H9 (cell line): Measurements from ENCODE around the gene NSRP1. TPM values are rescaled to one million over a fixed set of nuclear protein-coding genes. Genes with fewer than 3 reads are reported as not detected.

Experiments
- DNase-seq: peaks from one replicate; pipeline ENCODE4 v3.0.0-alpha.2; 2017
- H2AFZ ChIP-seq: one replicate; pipeline ENCODE4 v1.6.1; 2013; ENCODE audit warnings: mild to moderate bottlenecking, low read length, control low read depth, moderate library complexity
- H2AK5ac ChIP-seq: 2 replicates; pipeline ENCODE4 v1.6.1; 2013; ENCODE audit warnings: low read length, control low read depth, mixed read lengths; ENCODE audit not compliant: insufficient read length
- H2BK120ac ChIP-seq: one replicate; pipeline ENCODE4 v1.6.1; 2013; ENCODE audit warnings: low read depth, mild to moderate bottlenecking, low read length, control low read depth, inconsistent platforms; ENCODE audit not compliant: poor library complexity, severe bottlenecking
- H2BK12ac ChIP-seq: 2 replicates; pipeline ENCODE4 v1.6.1; 2013; ENCODE audit warnings: low read length, control low read depth, mixed read lengths, low read depth; ENCODE audit not compliant: insufficient read length
- H2BK15ac ChIP-seq: 2 replicates; pipeline ENCODE4 v1.6.1; 2013; ENCODE audit warnings: low read depth, low read length, control low read depth
- H2BK20ac ChIP-seq: one replicate; pipeline ENCODE4 v1.6.1; 2013; ENCODE audit warnings: low read depth, mild to moderate bottlenecking, low read length, control low read depth, inconsistent platforms; ENCODE audit not compliant: poor library complexity, severe bottlenecking
- H2BK5ac ChIP-seq: 2 replicates; pipeline ENCODE4 v1.6.1; 2013; ENCODE audit warnings: low read length, control low read depth, mixed read lengths; ENCODE audit not compliant: insufficient read length
- H3K14ac ChIP-seq: 2 replicates; pipeline ENCODE4 v1.6.1; 2013; ENCODE audit warnings: low read length, control low read depth; ENCODE audit not compliant: insufficient read depth
- H3K18ac ChIP-seq: 2 replicates; pipeline ENCODE4 v1.6.1; 2013; ENCODE audit warnings: low read depth, mild to moderate bottlenecking, mixed read lengths, low read length, control low read depth; ENCODE audit not compliant: insufficient read length
- H3K23ac ChIP-seq: 2 replicates; pipeline ENCODE4 v1.6.1; 2013; ENCODE audit warnings: low read length, control low read depth, mixed read lengths, low read depth; ENCODE audit not compliant: insufficient read length
- H3K23me2 ChIP-seq: 2 replicates; pipeline ENCODE4 v1.6.1; 2013; ENCODE audit warnings: low read depth, mild to moderate bottlenecking, mixed read lengths, low read length, control low read depth; ENCODE audit not compliant: insufficient read length, poor library complexity, severe bottlenecking
- H3K27ac ChIP-seq: 2 replicates; pipeline ENCODE4 v1.5.1; 2013; ENCODE audit warnings: low read length, control low read depth, mixed read lengths, low read depth; ENCODE audit not compliant: insufficient read length
- H3K27me3 ChIP-seq: 2 replicates; pipeline ENCODE4 v1.6.1; 2013; ENCODE audit warnings: low read length, control low read depth, inconsistent platforms; ENCODE audit not compliant: insufficient read depth
- H3K4ac ChIP-seq: 2 replicates; pipeline ENCODE4 v1.6.1; 2013; ENCODE audit warnings: low read depth, mild to moderate bottlenecking, control low read depth, inconsistent platforms, low read length, moderate library complexity
- H3K4me1 ChIP-seq: 2 replicates; pipeline ENCODE4 v1.6.1; 2013; ENCODE audit warnings: low read length, control low read depth, inconsistent platforms; ENCODE audit not compliant: insufficient read depth
- H3K4me2 ChIP-seq: 2 replicates; pipeline ENCODE4 v1.6.1; 2013; ENCODE audit warnings: low read length, control low read depth, mixed read lengths; ENCODE audit not compliant: insufficient read length, insufficient read depth
- H3K56ac ChIP-seq: 2 replicates; pipeline ENCODE4 v1.6.1; 2013; ENCODE audit warnings: low read depth, mild to moderate bottlenecking, mixed read lengths, low read length, control low read depth; ENCODE audit not compliant: insufficient read length
- H3K79me1 ChIP-seq: 2 replicates; pipeline ENCODE4 v1.6.1; 2013; ENCODE audit warnings: low read depth, mild to moderate bottlenecking, moderate library complexity, low read length, control low read depth, inconsistent platforms; ENCODE audit not compliant: insufficient read depth, poor library complexity, severe bottlenecking
- H3K79me2 ChIP-seq: 2 replicates; pipeline ENCODE4 v1.6.1; 2013; ENCODE audit warnings: low read length, control low read depth, inconsistent platforms; ENCODE audit not compliant: insufficient read depth
- H3K9ac ChIP-seq: 2 replicates; pipeline ENCODE4 v1.6.1; 2013; ENCODE audit warnings: low read length, control low read depth, mixed read lengths; ENCODE audit not compliant: insufficient read length; ENCODE audit errors: extremely low read depth
- H3K9me3 ChIP-seq: one replicate; pipeline ENCODE4 v1.6.1; 2013; ENCODE audit warnings: low read depth, low read length, inconsistent platforms; ENCODE audit not compliant: control insufficient read depth
- H3T11ph ChIP-seq: one replicate; pipeline ENCODE4 v1.6.1; 2013; ENCODE audit warnings: mild to moderate bottlenecking, low read length, control low read depth, inconsistent platforms
- H4K20me1 ChIP-seq: one replicate; pipeline ENCODE4 v1.6.1; 2013; ENCODE audit not compliant: control insufficient read depth, insufficient read length, insufficient read depth
- H4K5ac ChIP-seq: 2 replicates; pipeline ENCODE4 v1.6.1; 2013; ENCODE audit warnings: low read depth, mild to moderate bottlenecking, mixed read lengths, low read length, control low read depth; ENCODE audit not compliant: insufficient read length
- H4K8ac ChIP-seq: replicated peaks from 2 replicates; pipeline ENCODE4 v1.6.1; 2013; ENCODE audit warnings: low read length, control low read depth, mixed read lengths, low read depth; ENCODE audit not compliant: insufficient read length
- H4K91ac ChIP-seq: 2 replicates; pipeline ENCODE4 v1.6.1; 2013; ENCODE audit warnings: low read depth, mild to moderate bottlenecking, moderate library complexity, mixed read lengths, low read length, control low read depth; ENCODE audit not compliant: insufficient read length
- H3K27ac Mint-ChIP-seq, 3 experiments: 2 replicates in 2 of 3; 3 replicates in 1 of 3; pipeline ENCODE4 v1.8.0; 2020 to 2021; ENCODE audit warnings: mixed read lengths in 3 of 3, mild to moderate bottlenecking in 1 of 3, moderate library complexity in 1 of 3
- H3K27me3 Mint-ChIP-seq: 2 replicates; pipeline ENCODE4 v1.8.0; 2021; ENCODE audit warnings: low read depth, mild to moderate bottlenecking, moderate library complexity, mixed read lengths
- H3K36me3 Mint-ChIP-seq, 3 experiments: 2 replicates in 2 of 3; 3 replicates in 1 of 3; pipeline ENCODE4 v1.8.0; 2020 to 2021; ENCODE audit warnings: low read depth in 3 of 3, mixed read lengths in 3 of 3; ENCODE audit not compliant: insufficient read depth in 1 of 3
- H3K4me1 Mint-ChIP-seq, 2 experiments: 2 replicates each; pipeline ENCODE4 v1.8.0; 2020; ENCODE audit warnings: mixed read lengths in 2 of 2
- H3K4me3 Mint-ChIP-seq, 2 experiments: 2 replicates in 1 of 2; 3 replicates in 1 of 2; pipeline ENCODE4 v1.8.0; 2020 to 2021; ENCODE audit warnings: mild to moderate bottlenecking in 2 of 2, mixed read lengths in 2 of 2, moderate library complexity in 1 of 2
- H3K9me3 Mint-ChIP-seq, 2 experiments: 2 replicates in 1 of 2; 3 replicates in 1 of 2; pipeline ENCODE4 v1.8.0; 2020; ENCODE audit warnings: mild to moderate bottlenecking in 2 of 2, mixed read lengths in 2 of 2, moderate library complexity in 1 of 2
- CTCF ChIP-seq: fragments of 200-600 bp; sonication (generic); conservative IDR thresholded peaks from 3 replicates; pipeline ENCODE4 v1.8.0; 2021; ENCODE audit warnings: antibody characterized with exemption, mild to moderate bottlenecking
- WGBS: extraction: QIAGEN DNeasy Blood & Tissue Kit; methylation state at CpG from one replicate; pipeline ENCODE4 v1.1.7; 2013; ENCODE audit warnings: missing lambda C conversion rate, low lambda C conversion rate, mixed read lengths; ENCODE audit not compliant: insufficient read length; ENCODE audit errors: extremely low coverage; 5-methylcytosine and 5-hydroxymethylcytosine counted together
- total RNA-seq: library from RNA; stranded (reverse); gene quantifications from 2 replicates; pipeline ENCODE4 v1.2.1, GENCODE V29; 2021

NSRP1 gene
- total RNA-seq, 1 experiment from 2014 or later = 33.3 TPM

- Histone ChIP-seq H2BK12ac (no peak overlapping the region), H3K18ac (no peak overlapping the region), H2AFZ (no peak overlapping the region), H4K8ac (no peak overlapping the region), H3K9me3 (no peaks in the 10 kb centered on the region), H2AK5ac (no peak overlapping the region), H2BK120ac (no peak overlapping the region), H2BK5ac (no peak overlapping the region), H3K27me3 (no peaks in the 10 kb centered on the region), H4K91ac (no peak overlapping the region), H3K23ac (no peak overlapping the region), H2BK20ac (no peak overlapping the region), H3K79me1 (no peaks in the 10 kb centered on the region), H4K5ac (no peak overlapping the region), H3K23me2 (no peaks in the 10 kb centered on the region), H3K9ac (no peak overlapping the region), H4K20me1 (peaks cover 2% of the 10 kb centered on the region), H3K4me2 (no peak overlapping the region), H3K56ac (no peak overlapping the region), H3K4me1 (no peaks in the 10 kb centered on the region), H3K27ac (no peak overlapping the region), H3K79me2 (peaks cover 3% of the 10 kb centered on the region; the same call in 1 of the 2 replicates), H3K14ac (no peak overlapping the region), H2BK15ac (no peak overlapping the region), H3K4ac (no peak overlapping the region), H3T11ph (no peak overlapping the region)
- H3K27ac Mint-ChIP-seq = no peak overlapping the region
- peaks cover 36 to 47% (median 46%) of the 10 kb centered on the region in 3 experiments for H3K36me3 Mint-ChIP-seq
- H3K9me3 Mint-ChIP-seq = peaks cover 10 to 12% of the 10 kb centered on the region in 2 experiments
- TF ChIP-seq CTCF = no peak
- no peaks in the 10 kb centered on the region for H3K4me1 Mint-ChIP-seq
- no peak for DNase-seq
- whole genome bisulfite sequencing = no CpG with 5 or more reads among the region's 2 CpGs
- H3K27me3 Mint-ChIP-seq = no peaks in the 10 kb centered on the region
- H3K4me3 Mint-ChIP-seq = no peak overlapping the region
Measured at GRCh38 chr17:30155389-30155788, 38.8 kb downstream of the NSRP1 start.
